HCT116 (cell line): ENCODE data around the gene FOXA2. TPM values are rescaled to one million over a fixed set of nuclear protein-coding genes. Genes with fewer than 3 reads are reported as not detected.

Experiments used
- ATAC-seq: fragments of 200-7000 bp; cut with Tn5 transposase; 2 replicates; pipeline ENCODE4 v1.9.1; 2020; ENCODE audit warnings: mild to moderate bottlenecking, moderate library complexity
- BruUV-seq: library from RNA; stranded (reverse); fragments of 400-500 nt; replicated peaks from 2 replicates; lab custom pipeline; 2021; lab: Mats Ljungman, UMichigan
- CTCF ChIA-PET: fragments of 300-600 bp; sonication (Branson Sonifier 250); formaldehyde crosslinking; loops from one replicate; lab custom pipeline; 2021; ENCODE audit warnings: antibody characterized with exemption; lab: Charles Lee
- POLR2A ChIA-PET: fragments of 300-600, 350-600 bp; sonication (Branson Sonifier 250); formaldehyde crosslinking; loops from one replicate; lab custom pipeline; 2021; ENCODE audit warnings: antibody characterized with exemption; lab: Charles Lee
- RAD21 ChIA-PET, 2 experiments: fragments of 300-600 bp; sonication (Branson Sonifier 250); formaldehyde crosslinking; loops; one replicate each; lab custom pipeline; 2023; ENCODE audit warnings: low total read pairs in 2 of 2; ENCODE audit not compliant: uncharacterized antibody in 2 of 2, unreplicated experiment in 2 of 2, low non-redundant PET in 1 of 2; lab: Charles Lee
- DNase-seq: peaks from one replicate; pipeline ENCODE4 v3.0.0-alpha.2; 2010; ENCODE audit warnings: low read depth, low spot score
- H2AFZ ChIP-seq: fragments of 200-600 bp; shearing (Covaris generic), sonication (generic); 2 replicates; pipeline ENCODE4 v1.6.1; 2017; ENCODE audit warnings: low read depth, mixed run types, mixed read lengths, antibody characterized with exemption, low read length; ENCODE audit not compliant: poor library complexity, severe bottlenecking
- H3K27ac ChIP-seq: 2 replicates; pipeline ENCODE4 v1.5.1; 2012; ENCODE audit warnings: low read depth, low read length
- H3K27me3 ChIP-seq: fragments of 200-600 bp; sonication (generic); 2 replicates; pipeline ENCODE4 v1.6.1; 2016; ENCODE audit warnings: mixed run types, low read length, mixed read lengths; ENCODE audit not compliant: insufficient read depth
- H3K36me3 ChIP-seq, 2 experiments: fragments of 200-500 bp in 1 of 2; fragments of 200-600 bp in 1 of 2; sonication (Bioruptor generic) in 1 of 2; sonication (generic) in 1 of 2; 2 replicates each; pipeline versions ENCODE4 v1.5.1 to v1.6.1; 2014 to 2016; ENCODE audit warnings: low read length in 2 of 2, inconsistent platforms in 1 of 2, mixed read lengths in 1 of 2, mixed run types in 1 of 2; ENCODE audit not compliant: insufficient read depth in 2 of 2, control insufficient read depth in 1 of 2
- H3K4me1 ChIP-seq, 2 experiments: fragments of 200-600 bp in 1 of 2; sonication (generic) in 1 of 2; 2 replicates each; pipeline versions ENCODE4 v1.5.1 to v1.6.1; 2012 to 2017; ENCODE audit warnings: low read length in 2 of 2, inconsistent platforms in 1 of 2, mild to moderate bottlenecking in 1 of 2, mixed read lengths in 1 of 2, mixed run types in 1 of 2, moderate library complexity in 1 of 2; ENCODE audit not compliant: insufficient read depth in 2 of 2, control insufficient read depth in 1 of 2
- H3K4me2 ChIP-seq: fragments of 200-600 bp; sonication (generic); 2 replicates; pipeline ENCODE4 v1.6.1; 2017; ENCODE audit warnings: mixed run types, low read length, mixed read lengths
- H3K4me3 ChIP-seq, 2 experiments: fragments of 200-600 bp in 1 of 2; sonication (generic) in 1 of 2; replicated peaks in 1 of 2; 2 replicates each; pipeline ENCODE4 v1.5.1; 2011 to 2016; ENCODE audit warnings: low read length in 2 of 2, control low read depth in 1 of 2, low read depth in 1 of 2, mild to moderate bottlenecking in 1 of 2, mixed read lengths in 1 of 2, mixed run types in 1 of 2
- H3K79me2 ChIP-seq: fragments of 200-600 bp; sonication (generic); 2 replicates; pipeline ENCODE4 v1.6.1; 2017; ENCODE audit warnings: mild to moderate bottlenecking, mixed run types, low read length, moderate library complexity, mixed read lengths; ENCODE audit not compliant: insufficient read depth
- H3K9ac ChIP-seq: fragments of 200-600 bp; sonication (generic); 2 replicates; pipeline ENCODE4 v1.6.1; 2016; ENCODE audit warnings: low read length, mixed read lengths
- H3K9me2 ChIP-seq: fragments of 200-600 bp; sonication (generic), shearing (Covaris generic); 2 replicates; pipeline ENCODE4 v1.6.1; 2017; ENCODE audit warnings: mixed run types, mild to moderate bottlenecking, moderate library complexity; ENCODE audit not compliant: insufficient read depth
- H3K9me3 ChIP-seq, 2 experiments: fragments of 200-500 bp in 1 of 2; fragments of 200-600 bp in 1 of 2; sonication (Bioruptor generic) in 1 of 2; sonication (generic) in 1 of 2; 2 replicates each; pipeline ENCODE4 v1.6.1; 2014 to 2017; ENCODE audit warnings: low read length in 2 of 2, mixed read lengths in 2 of 2, inconsistent platforms in 1 of 2, low read depth in 1 of 2, mild to moderate bottlenecking in 1 of 2, mixed run types in 1 of 2, moderate library complexity in 1 of 2; ENCODE audit not compliant: control insufficient read depth in 1 of 2, insufficient read depth in 1 of 2
- H4K20me1 ChIP-seq: fragments of 200-600 bp; sonication (generic), shearing (Covaris generic); 2 replicates; pipeline ENCODE4 v1.6.1; 2017; ENCODE audit warnings: mixed run types, mild to moderate bottlenecking, moderate library complexity; ENCODE audit not compliant: insufficient read depth
- CBX3 ChIP-seq: IDR thresholded peaks from 2 replicates; pipeline ENCODE4 v1.6.1; 2012; ENCODE audit warnings: low read depth
- CEBPB ChIP-seq: IDR thresholded peaks from 2 replicates; pipeline ENCODE4 v1.6.1; 2012; ENCODE audit warnings: low read depth
- CTCF ChIP-seq, 3 experiments: fragments of 200-600 bp in 1 of 3; sonication (generic) in 1 of 3; IDR thresholded peaks in 2 of 3; conservative IDR thresholded peaks in 1 of 3; 2 replicates each; pipeline ENCODE4 v1.5.1; 2012 to 2017; ENCODE audit warnings: low read depth in 2 of 3, low read length in 2 of 3, antibody characterized with exemption in 1 of 3, borderline replicate concordance in 1 of 3, control low read depth in 1 of 3, mild to moderate bottlenecking in 1 of 3, mixed read lengths in 1 of 3, mixed run types in 1 of 3, moderate library complexity in 1 of 3; ENCODE audit not compliant: insufficient read depth in 1 of 3
- ELF1 ChIP-seq: IDR thresholded peaks from 2 replicates; pipeline ENCODE4 v1.6.1; 2012; ENCODE audit warnings: low read depth, borderline replicate concordance
- FOSL1 ChIP-seq: IDR thresholded peaks from 2 replicates; pipeline ENCODE4 v1.6.1; 2012; ENCODE audit warnings: low read depth
- JUND ChIP-seq: IDR thresholded peaks from 2 replicates; pipeline ENCODE4 v1.6.1; 2012
- MAX ChIP-seq: IDR thresholded peaks from 2 replicates; pipeline ENCODE4 v1.6.1; 2012
- POLR2AphosphoS5 ChIP-seq: IDR thresholded peaks from 2 replicates; pipeline ENCODE4 v1.6.1; 2011; ENCODE audit warnings: mild to moderate bottlenecking, low read depth, low read length, moderate library complexity
- REST ChIP-seq: IDR thresholded peaks from 2 replicates; pipeline ENCODE4 v1.6.1; 2012; ENCODE audit warnings: low read depth
- TCF7L2 ChIP-seq: IDR thresholded peaks from 2 replicates; pipeline ENCODE4 v1.7.0; 2011; ENCODE audit warnings: borderline replicate concordance, inconsistent platforms; ENCODE audit not compliant: insufficient read depth, insufficient read length; ENCODE audit errors: extremely low read depth
- ZFX ChIP-seq: fragments of 450-650 bp; IDR thresholded peaks from 2 replicates; pipeline ENCODE4 v1.6.1; 2017
- ZNF274 ChIP-seq: fragments of 200-500 bp; sonication (Bioruptor generic); IDR thresholded peaks from 2 replicates; pipeline ENCODE4 v1.6.1; 2014; ENCODE audit warnings: mild to moderate bottlenecking, low read depth, low read length, inconsistent platforms
- intact Hi-C: fragments of 100-400 bp; cut with micrococcal nuclease; formaldehyde crosslinking; loops from 2 replicates; pipeline ENCODE4 v1.10.0; 2022
- total RNA-seq: library from RNA; stranded (reverse); gene quantifications from one replicate; pipeline ENCODE4 v1.2.1, GENCODE V29; 2021; ENCODE audit not compliant: unreplicated experiment

The FOXA2 gene
- total RNA-seq, 1 experiment from 2014 or later, result 0.10 TPM

DNA sequence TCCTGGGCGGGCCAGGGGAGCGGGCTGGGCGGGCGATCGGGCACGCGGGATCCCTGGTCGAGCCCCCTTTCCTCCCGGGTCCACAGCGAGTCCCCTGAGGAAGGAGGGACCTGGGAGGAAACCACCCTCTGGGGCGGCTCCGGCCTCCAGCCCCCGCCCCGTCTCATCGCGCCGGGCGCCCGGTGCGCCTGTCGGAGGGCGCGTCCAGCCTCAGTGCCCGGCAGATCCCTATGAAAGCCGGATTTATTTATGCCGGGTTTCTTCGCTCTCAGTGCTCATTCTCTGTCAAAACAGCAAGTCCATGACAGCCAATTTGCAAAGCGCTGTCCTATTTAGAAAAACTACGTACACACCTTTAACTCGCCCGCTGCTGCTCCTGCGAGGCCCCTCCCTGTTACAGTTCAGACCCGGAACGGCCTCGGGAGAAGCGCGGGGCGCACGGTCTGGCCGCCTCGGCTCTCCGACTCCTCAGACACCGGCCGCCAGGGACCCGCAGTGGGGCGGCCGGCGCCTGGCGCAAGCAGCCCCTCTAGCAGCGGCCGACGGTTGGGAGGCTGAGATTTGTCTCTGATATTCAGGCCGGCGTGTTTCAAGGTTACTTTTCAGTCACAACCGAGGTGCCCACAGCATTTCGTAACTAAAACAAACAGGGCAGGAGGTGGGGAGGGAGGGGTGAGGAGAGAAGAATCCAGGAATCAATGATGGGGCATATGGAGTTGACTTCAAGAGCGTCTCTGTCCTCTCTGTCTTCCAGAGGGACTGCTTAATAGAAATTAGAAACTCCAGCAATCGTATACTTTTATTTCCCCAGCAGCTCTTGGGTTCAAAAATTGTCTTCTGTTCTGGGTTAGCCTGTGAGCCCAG, 782 bp upstream of the FOXA2 start:
- Histone ChIP-seq H2AFZ (no peak overlapping the region), H3K4me1 (no peaks in the 10 kb centered on the region), H3K27ac (no peak overlapping the region), H3K9ac (no peak overlapping the region), H3K27me3 (peaks cover 11% of the 10 kb centered on the region), H3K9me3 (no peaks in the 10 kb centered on the region), H3K9me2 (no peaks in the 10 kb centered on the region), H3K36me3 (no peaks in the 10 kb centered on the region), H3K79me2 (no peaks in the 10 kb centered on the region), H3K4me2 (no peak overlapping the region), H3K4me3 (no peak overlapping the region), H4K20me1 (no peaks in the 10 kb centered on the region)
- intact Hi-C loops, result loop anchor here (5.0 kb wide), 1 partner anchor 97 kb away; no protein-coding TSS in a partner anchor
- ChIA-PET RAD21 (interaction anchor here in 1 of 2 experiments (1.7 kb wide), 1 partner anchor 245 kb away, joined by 14 read pairs; no protein-coding TSS in a partner anchor), POLR2A (no interaction called here), CTCF (interaction anchor here (2.0 to 2.3 kb wide), 2 partner anchors 245 to 249 kb away, joined by 7 to 72 read pairs; no protein-coding TSS in a partner anchor)
- ATAC-seq (no peak), DNase-seq (no peak)
- no TSS peak for BruUV-seq
- TF ChIP-seq POLR2AphosphoS5 (no peak), MAX (no peak), ZNF274 (no peak), JUND (no peak), CTCF (IDR thresholded peaks at IDR 0.05 in 2 of 3, conservative IDR thresholded peaks at IDR 0.05 in 1 of 3; ENCODE audit: borderline replicate concordance in 1 of 3, insufficient read depth in 1 of 3, low read depth in 2 of 3, low read length in 2 of 3) (no peak), FOSL1 (no peak), CBX3 (no peak), REST (no peak), CEBPB (no peak), ZFX (no peak), TCF7L2 (no peak), ELF1 (no peak)
